Measurements from ENCODE around the gene NR2E1. TPM values are rescaled to one million over a fixed set of nuclear protein-coding genes. Genes with fewer than 3 reads are reported as not detected.

The NR2E1 gene
- polyA plus RNA-seq (2011; rRNA removed) (not detected in 2 replicates), polyA minus RNA-seq (2011; rRNA and poly(A)+ RNA removed) (not detected in 2 replicates)

DNA sequence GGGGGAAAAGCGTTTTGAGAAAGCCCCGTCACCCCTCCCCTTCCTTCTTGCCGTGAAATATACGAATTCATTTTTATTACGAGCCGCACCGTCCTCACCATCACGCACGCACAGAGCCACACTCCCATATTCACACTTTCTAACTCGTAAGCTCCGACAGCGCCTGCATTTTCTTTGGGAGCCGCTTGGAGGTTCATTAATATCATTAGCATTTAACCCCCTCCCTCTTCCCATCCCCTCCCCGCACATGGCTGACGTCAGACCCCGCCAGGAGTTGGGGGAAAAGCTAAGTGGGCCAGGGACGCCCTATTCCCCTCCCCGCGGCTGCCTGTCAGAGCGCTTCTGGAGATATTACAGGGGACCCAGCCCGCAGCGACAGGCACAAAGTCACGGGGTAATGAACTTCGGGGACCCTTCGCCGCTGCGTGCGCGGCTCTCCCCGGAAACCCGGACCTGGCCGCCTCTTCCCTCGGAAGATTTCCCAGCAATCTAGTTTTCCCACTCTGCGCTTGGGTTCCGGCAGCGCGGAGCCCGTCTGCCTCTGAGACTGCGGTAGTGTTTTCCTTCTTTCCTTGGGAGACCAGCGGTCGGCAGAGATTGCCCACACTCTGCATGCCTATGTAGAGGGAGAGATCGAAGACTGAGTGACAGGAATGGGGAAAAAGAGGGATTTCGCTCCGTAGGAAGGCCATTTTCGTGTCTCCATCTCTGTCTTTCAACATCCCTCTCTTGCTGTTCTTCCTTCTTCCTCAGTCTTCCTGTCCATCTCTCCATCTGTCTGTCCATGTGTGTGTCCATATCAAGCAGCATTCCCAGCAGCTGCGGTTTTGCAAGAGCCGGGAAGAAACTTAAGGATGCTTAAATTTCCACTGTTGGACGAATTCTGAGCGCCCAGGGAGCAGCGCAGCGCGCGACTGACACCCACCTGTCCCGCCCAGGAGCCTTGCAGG, at the start of gene NR2E1:
Gene NR2E1 (plus strand): TSS at position 309 of the 950 bp plus-strand sequence. CDS start 744 bp downstream, outside the sequence.
- ChIA-PET CTCF (interaction anchor here (0.7 kb wide), 1 partner anchor 23 kb away, joined by 4 read pairs; no protein-coding TSS in a partner anchor), POLR2A (no interaction called here)
- H3K27me3 ChIP-seq (ENCODE audit: control insufficient read depth, insufficient read depth, low read length): peaks cover 92% of the 10 kb centered on the region
- H3K4me3 ChIP-seq (ENCODE audit: low read depth, low read length): no peak within 1 kb of the TSS
- no peaks in the 10 kb centered on the region for H3K36me3 ChIP-seq (ENCODE audit: control insufficient read depth, insufficient read depth, low read length)
- DNase-seq (ENCODE audit: low read depth): no peak
- TF ChIP-seq, protein P1, sequence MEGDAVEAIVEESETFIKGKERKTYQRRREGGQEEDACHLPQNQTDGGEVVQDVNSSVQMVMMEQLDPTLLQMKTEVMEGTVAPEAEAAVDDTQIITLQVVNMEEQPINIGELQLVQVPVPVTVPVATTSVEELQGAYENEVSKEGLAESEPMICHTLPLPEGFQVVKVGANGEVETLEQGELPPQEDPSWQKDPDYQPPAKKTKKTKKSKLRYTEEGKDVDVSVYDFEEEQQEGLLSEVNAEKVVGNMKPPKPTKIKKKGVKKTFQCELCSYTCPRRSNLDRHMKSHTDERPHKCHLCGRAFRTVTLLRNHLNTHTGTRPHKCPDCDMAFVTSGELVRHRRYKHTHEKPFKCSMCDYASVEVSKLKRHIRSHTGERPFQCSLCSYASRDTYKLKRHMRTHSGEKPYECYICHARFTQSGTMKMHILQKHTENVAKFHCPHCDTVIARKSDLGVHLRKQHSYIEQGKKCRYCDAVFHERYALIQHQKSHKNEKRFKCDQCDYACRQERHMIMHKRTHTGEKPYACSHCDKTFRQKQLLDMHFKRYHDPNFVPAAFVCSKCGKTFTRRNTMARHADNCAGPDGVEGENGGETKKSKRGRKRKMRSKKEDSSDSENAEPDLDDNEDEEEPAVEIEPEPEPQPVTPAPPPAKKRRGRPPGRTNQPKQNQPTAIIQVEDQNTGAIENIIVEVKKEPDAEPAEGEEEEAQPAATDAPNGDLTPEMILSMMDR (IDR thresholded peaks at IDR 0.05; ENCODE audit: insufficient read depth, low read depth, low read length): no peak

DNA sequence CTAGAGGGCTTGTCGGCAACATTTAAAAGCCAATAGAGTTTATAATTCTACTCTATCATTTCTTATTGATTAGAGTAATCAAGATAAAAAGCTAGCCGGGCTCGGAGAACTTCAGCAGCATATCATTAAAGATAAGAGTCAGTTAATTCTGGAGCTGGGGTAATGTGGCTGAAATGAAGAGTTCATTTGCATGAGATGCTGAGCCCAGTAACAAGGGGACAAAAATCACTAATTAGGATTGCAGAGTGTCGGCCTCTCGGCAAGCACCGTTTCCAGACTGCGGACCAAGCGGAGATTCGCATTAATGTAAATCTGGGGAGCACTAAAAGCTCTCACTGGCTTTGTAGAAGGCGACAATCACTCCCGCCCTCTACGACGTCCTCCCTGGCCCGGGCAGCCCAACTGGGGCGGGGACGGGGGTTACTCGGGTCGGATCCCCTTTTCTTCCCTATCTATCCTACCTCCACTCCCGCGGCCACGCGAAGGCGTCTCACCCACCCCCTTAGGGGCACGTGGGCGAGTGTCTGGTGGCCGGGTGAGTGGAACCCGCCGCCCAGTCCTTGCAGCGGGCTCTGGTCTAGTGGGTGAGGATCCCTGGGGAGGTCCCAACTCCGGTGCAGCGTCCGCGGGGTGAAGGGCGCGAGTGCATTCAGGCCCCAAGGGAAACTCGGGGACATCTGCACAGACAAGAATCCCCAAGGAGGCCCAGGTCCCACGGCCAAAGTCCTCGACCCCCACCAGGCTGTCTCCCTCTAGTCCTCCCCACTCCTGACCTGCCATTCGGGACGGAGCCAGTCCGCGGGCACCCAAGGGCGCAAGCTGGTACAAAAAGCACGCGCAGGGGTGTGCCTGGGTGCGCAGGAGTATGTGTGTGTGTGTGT, 49.0 kb upstream of the NR2E1 start:
- ChIA-PET POLR2A (no interaction called here), CTCF (interaction anchor here (0.8 to 1.1 kb wide), 2 partner anchors 376 to 378 kb away, joined by 3 to 6 read pairs; no protein-coding TSS in a partner anchor)
- peaks cover 62% of the 10 kb centered on the region for H3K27me3 ChIP-seq (ENCODE audit: control insufficient read depth, insufficient read depth, low read length)
- H3K4me3 ChIP-seq (ENCODE audit: low read depth, low read length): no peak overlapping the region
- no peak for DNase-seq (ENCODE audit: low read depth)
- TF ChIP-seq, protein P1 (IDR thresholded peaks at IDR 0.05; ENCODE audit: insufficient read depth, low read depth, low read length): no peak
- no peaks in the 10 kb centered on the region for H3K36me3 ChIP-seq (ENCODE audit: control insufficient read depth, insufficient read depth, low read length)

DNA sequence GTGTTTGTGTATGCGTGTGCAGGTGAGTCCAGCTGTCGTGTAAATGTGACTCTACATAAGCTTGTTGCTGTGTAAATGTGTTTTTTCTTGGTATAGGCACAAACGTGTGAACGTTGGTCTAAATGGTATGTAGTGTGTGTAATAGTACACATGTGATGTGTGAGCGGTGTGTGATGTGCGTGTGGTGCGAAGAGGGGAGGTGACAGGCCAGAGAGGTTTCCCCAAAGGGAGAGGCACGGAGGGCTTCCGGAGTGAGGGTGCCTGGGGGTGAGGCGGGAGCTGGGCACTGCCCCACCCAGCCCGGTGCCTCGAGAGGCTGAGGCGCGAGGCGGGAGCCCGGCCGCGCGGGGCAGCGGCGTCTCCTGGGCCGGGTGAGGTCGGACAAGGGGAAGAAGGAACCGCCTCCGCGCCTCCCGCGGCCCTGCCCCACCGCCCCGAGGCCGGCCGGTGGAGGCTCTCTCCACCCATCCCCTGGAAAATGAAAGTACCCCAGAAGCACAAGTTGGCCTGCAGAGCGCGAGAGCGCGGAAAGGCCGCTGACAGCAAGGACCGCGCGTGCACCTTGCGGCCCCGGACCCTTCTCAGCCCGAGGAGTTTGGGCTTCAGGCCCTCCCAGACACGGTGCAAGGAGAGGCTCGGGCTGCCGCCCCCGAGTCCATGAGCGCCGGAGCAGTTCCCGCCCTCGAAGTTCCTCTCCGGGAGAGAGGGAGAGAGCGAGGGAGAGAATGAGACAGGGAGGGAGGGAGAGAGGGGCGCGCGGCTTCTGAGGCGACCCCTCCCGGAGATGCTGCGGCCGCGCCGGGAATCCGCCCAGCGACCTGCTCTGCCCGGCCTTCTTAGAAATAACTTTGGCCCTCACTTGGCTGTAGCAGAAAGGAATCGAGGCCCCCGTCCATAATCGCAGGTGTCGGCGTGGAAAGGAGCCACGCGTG, 48.1 kb upstream of the NR2E1 start:
- no peaks in the 10 kb centered on the region for H3K36me3 ChIP-seq (ENCODE audit: control insufficient read depth, insufficient read depth, low read length)
- peak overlapping the region; percentile 56 for H3K4me3 ChIP-seq (ENCODE audit: low read depth, low read length)
- TF ChIP-seq, protein P1 (IDR thresholded peaks at IDR 0.05; ENCODE audit: insufficient read depth, low read depth, low read length): 0 out of 2 replicates have a peak, but pooled peaks have one; percentile 2
- peaks cover 62% of the 10 kb centered on the region for H3K27me3 ChIP-seq (ENCODE audit: control insufficient read depth, insufficient read depth, low read length)
- ChIA-PET POLR2A (no interaction called here), CTCF (interaction anchor here (1.1 kb wide), 1 partner anchor 375 kb away, joined by 6 read pairs; no protein-coding TSS in a partner anchor)
- DNase-seq (ENCODE audit: low read depth): no peak

DNA sequence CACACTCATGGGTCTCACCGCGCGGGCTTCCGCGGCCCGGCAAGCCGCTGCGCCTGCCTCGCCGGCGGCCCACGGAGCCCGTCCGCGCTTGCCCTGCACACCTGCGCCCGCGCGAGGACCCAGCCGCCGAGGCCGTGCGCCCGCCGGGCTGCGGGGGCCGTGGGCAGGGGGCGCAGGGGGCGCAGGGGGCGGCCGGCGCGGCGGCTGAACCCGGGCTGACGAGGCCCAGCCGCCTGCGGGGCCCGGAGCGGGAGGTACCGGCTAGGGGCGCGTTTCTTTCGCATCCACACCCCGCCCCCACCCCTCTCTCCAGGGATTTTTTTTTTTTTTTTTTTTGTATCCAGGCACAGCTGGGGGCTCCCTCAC, 47.5 kb upstream of the NR2E1 start:
- Histone ChIP-seq H3K36me3 (ENCODE audit: control insufficient read depth, insufficient read depth, low read length) (no peaks in the 10 kb centered on the region), H3K27me3 (ENCODE audit: control insufficient read depth, insufficient read depth, low read length) (peaks cover 65% of the 10 kb centered on the region), H3K4me3 (ENCODE audit: low read depth, low read length) (no peak overlapping the region; the same call in 1 of the 2 replicates)
- CTCF ChIA-PET: interaction anchor here (1.4 kb wide), 1 partner anchor 9 kb away, joined by 4 read pairs; no protein-coding TSS in a partner anchor
- no peak for DNase-seq (ENCODE audit: low read depth)
- POLR2A ChIA-PET: no interaction called here
- TF ChIP-seq, protein P1 (IDR thresholded peaks at IDR 0.05; ENCODE audit: insufficient read depth, low read depth, low read length): no peak
